ENCODE measurements around the gene DPY19L2.
"Not testable (repeated sequence)": the region's sequence is repeated elsewhere in the genome, so short reads cannot be mapped to it uniquely, and the experiment has no call there.

Gene DPY19L2

GRCh38 chr12:63685789-63686188 is 17.5 kb upstream of the DPY19L2 start:
- H3K9ac ChIP-seq (ENCODE audit: low read length); H3K9me3 ChIP-seq (ENCODE audit: insufficient read depth, low read length): not testable (repeated sequence)

DNA sequence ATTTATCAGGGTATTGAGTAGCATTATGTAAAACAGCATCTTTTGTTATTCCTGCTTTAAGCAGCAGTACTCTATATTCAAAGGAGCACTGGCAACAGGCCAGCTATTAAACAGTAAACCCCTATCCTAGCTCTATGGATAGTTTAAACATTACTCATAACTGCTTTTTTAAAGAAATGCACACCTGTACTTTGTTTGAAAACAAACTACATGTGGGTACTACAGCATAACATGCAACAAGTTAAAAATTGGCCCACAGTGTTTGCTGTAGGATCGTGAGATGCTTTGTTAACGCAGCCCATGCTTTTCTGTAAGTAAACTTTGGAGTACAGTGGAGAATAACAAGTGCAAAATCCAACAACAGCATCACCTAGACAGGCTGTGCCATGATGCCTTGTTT is 14.3 kb upstream of the DPY19L2 start:
- H3K9me3 ChIP-seq (ENCODE audit: insufficient read depth, low read length); H3K27me3 ChIP-seq (ENCODE audit: low read length); H2AFZ ChIP-seq (ENCODE audit: low read depth, low read length, severe bottlenecking); H3K27ac ChIP-seq (ENCODE audit: low read depth, low read length); H3K9me2 ChIP-seq (replicated peaks; ENCODE audit: insufficient read depth, low read length); H3K9ac ChIP-seq (ENCODE audit: low read length); H3K79me2 ChIP-seq (ENCODE audit: insufficient read depth, low read length); H3K4me3 ChIP-seq (ENCODE audit: insufficient read depth, low read length, poor library complexity, severe bottlenecking); H3F3A ChIP-seq (ENCODE audit: insufficient read depth); H4K20me1 ChIP-seq (ENCODE audit: low read depth, low read length); H3K36me3 ChIP-seq (ENCODE audit: low read length); H3K4me2 ChIP-seq (ENCODE audit: low read depth, low read length, poor library complexity, severe bottlenecking): not testable (repeated sequence)

More at GRCh38 chr12:63685789-63686188, 17.5 kb upstream of the DPY19L2 start:
- not testable (repeated sequence) for H3K36me3 ChIP-seq (ENCODE audit: low read length); H2AFZ ChIP-seq (ENCODE audit: low read depth, low read length, severe bottlenecking); H3K79me2 ChIP-seq (ENCODE audit: insufficient read depth, low read length); H3K4me2 ChIP-seq (ENCODE audit: low read depth, low read length, poor library complexity, severe bottlenecking); H3F3A ChIP-seq (ENCODE audit: insufficient read depth); H3K27ac ChIP-seq (ENCODE audit: low read depth, low read length); H3K4me3 ChIP-seq (ENCODE audit: insufficient read depth, low read length, poor library complexity, severe bottlenecking); H4K20me1 ChIP-seq (ENCODE audit: low read depth, low read length); H3K27me3 ChIP-seq (ENCODE audit: low read length); H3K9me2 ChIP-seq (replicated peaks; ENCODE audit: insufficient read depth, low read length)

GRCh38 chr12:63680758-63681157 is 12.5 kb upstream of the DPY19L2 start:
- H3K27me3 ChIP-seq (ENCODE audit: low read length); H3K9me2 ChIP-seq (replicated peaks; ENCODE audit: insufficient read depth, low read length); H4K20me1 ChIP-seq (ENCODE audit: low read depth, low read length); H3F3A ChIP-seq (ENCODE audit: insufficient read depth); H3K79me2 ChIP-seq (ENCODE audit: insufficient read depth, low read length); H2AFZ ChIP-seq (ENCODE audit: low read depth, low read length, severe bottlenecking); H3K4me2 ChIP-seq (ENCODE audit: low read depth, low read length, poor library complexity, severe bottlenecking); H3K4me3 ChIP-seq (ENCODE audit: insufficient read depth, low read length, poor library complexity, severe bottlenecking); H3K9me3 ChIP-seq (ENCODE audit: insufficient read depth, low read length); H3K27ac ChIP-seq (ENCODE audit: low read depth, low read length); H3K9ac ChIP-seq (ENCODE audit: low read length); H3K36me3 ChIP-seq (ENCODE audit: low read length): not testable (repeated sequence)

- H3K4me3 ChIP-seq (ENCODE audit: insufficient read depth, low read length, poor library complexity, severe bottlenecking) = not testable (repeated sequence)
Observed at GRCh38 chr12:63672550-63672949, 4.3 kb upstream of the DPY19L2 start.

GRCh38 chr12:63669936-63670335 is 1.6 kb upstream of the DPY19L2 start:
- not testable (repeated sequence) for H3K4me3 ChIP-seq (ENCODE audit: insufficient read depth, low read length, poor library complexity, severe bottlenecking); H3F3A ChIP-seq (ENCODE audit: insufficient read depth); H3K27ac ChIP-seq (ENCODE audit: low read depth, low read length); H2AFZ ChIP-seq (ENCODE audit: low read depth, low read length, severe bottlenecking); H3K27me3 ChIP-seq (ENCODE audit: low read length); H4K20me1 ChIP-seq (ENCODE audit: low read depth, low read length); H3K4me2 ChIP-seq (ENCODE audit: low read depth, low read length, poor library complexity, severe bottlenecking); H3K9me3 ChIP-seq (ENCODE audit: insufficient read depth, low read length); H3K36me3 ChIP-seq (ENCODE audit: low read length); H3K79me2 ChIP-seq (ENCODE audit: insufficient read depth, low read length); H3K9ac ChIP-seq (ENCODE audit: low read length); H3K9me2 ChIP-seq (replicated peaks; ENCODE audit: insufficient read depth, low read length)

More at GRCh38 chr12:63672550-63672949, 4.3 kb upstream of the DPY19L2 start:
- not testable (repeated sequence) for H3K4me2 ChIP-seq (ENCODE audit: low read depth, low read length, poor library complexity, severe bottlenecking); H3K36me3 ChIP-seq (ENCODE audit: low read length); H3F3A ChIP-seq (ENCODE audit: insufficient read depth); H3K79me2 ChIP-seq (ENCODE audit: insufficient read depth, low read length); H4K20me1 ChIP-seq (ENCODE audit: low read depth, low read length); H3K27ac ChIP-seq (ENCODE audit: low read depth, low read length); H3K9ac ChIP-seq (ENCODE audit: low read length); H3K27me3 ChIP-seq (ENCODE audit: low read length); H3K9me2 ChIP-seq (replicated peaks; ENCODE audit: insufficient read depth, low read length); H2AFZ ChIP-seq (ENCODE audit: low read depth, low read length, severe bottlenecking); H3K9me3 ChIP-seq (ENCODE audit: insufficient read depth, low read length)

DNA sequence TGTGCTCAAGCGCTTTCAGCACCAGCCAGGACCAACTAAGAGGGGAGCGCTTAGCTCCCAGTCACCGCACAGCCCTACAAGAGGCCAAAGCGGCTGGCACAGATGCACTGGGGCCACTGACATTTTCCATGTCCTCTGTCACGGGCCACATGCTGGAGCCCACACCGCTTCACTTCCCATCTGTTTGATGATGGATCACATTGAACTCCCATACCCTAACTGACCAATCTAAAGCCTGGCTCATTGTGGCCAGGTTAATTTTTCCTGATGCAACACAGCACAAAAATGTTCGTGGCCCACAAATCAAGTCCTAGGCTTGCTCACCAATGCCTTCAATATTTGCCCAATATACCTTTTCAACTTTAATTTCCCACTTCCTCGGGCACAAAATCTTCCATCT is 1.1 kb upstream of the DPY19L2 start:
- H3K4me2 ChIP-seq (ENCODE audit: low read depth, low read length, poor library complexity, severe bottlenecking); H2AFZ ChIP-seq (ENCODE audit: low read depth, low read length, severe bottlenecking); H3K9me3 ChIP-seq (ENCODE audit: insufficient read depth, low read length); H4K20me1 ChIP-seq (ENCODE audit: low read depth, low read length); H3K27me3 ChIP-seq (ENCODE audit: low read length); H3F3A ChIP-seq (ENCODE audit: insufficient read depth); H3K27ac ChIP-seq (ENCODE audit: low read depth, low read length); H3K79me2 ChIP-seq (ENCODE audit: insufficient read depth, low read length); H3K4me3 ChIP-seq (ENCODE audit: insufficient read depth, low read length, poor library complexity, severe bottlenecking); H3K36me3 ChIP-seq (ENCODE audit: low read length); H3K9ac ChIP-seq (ENCODE audit: low read length); H3K9me2 ChIP-seq (replicated peaks; ENCODE audit: insufficient read depth, low read length): not testable (repeated sequence)

GRCh38 chr12:63668800-63669365 is 590 bp upstream of the DPY19L2 start:
- not testable (repeated sequence) for H3K4me3 ChIP-seq (ENCODE audit: insufficient read depth, low read length, poor library complexity, severe bottlenecking); H3K9me3 ChIP-seq (ENCODE audit: insufficient read depth, low read length); H3K79me2 ChIP-seq (ENCODE audit: insufficient read depth, low read length); H3K9me2 ChIP-seq (replicated peaks; ENCODE audit: insufficient read depth, low read length); H3K27ac ChIP-seq (ENCODE audit: low read depth, low read length); H4K20me1 ChIP-seq (ENCODE audit: low read depth, low read length); H2AFZ ChIP-seq (ENCODE audit: low read depth, low read length, severe bottlenecking); H3K36me3 ChIP-seq (ENCODE audit: low read length); H3F3A ChIP-seq (ENCODE audit: insufficient read depth); H3K4me2 ChIP-seq (ENCODE audit: low read depth, low read length, poor library complexity, severe bottlenecking); H3K9ac ChIP-seq (ENCODE audit: low read length); H3K27me3 ChIP-seq (ENCODE audit: low read length)

- not testable (repeated sequence) for H3K79me2 ChIP-seq (ENCODE audit: insufficient read depth, low read length); H3K4me3 ChIP-seq (ENCODE audit: insufficient read depth, low read length, poor library complexity, severe bottlenecking); H3K9ac ChIP-seq (ENCODE audit: low read length); H3K9me2 ChIP-seq (replicated peaks; ENCODE audit: insufficient read depth, low read length); H3K36me3 ChIP-seq (ENCODE audit: low read length); H4K20me1 ChIP-seq (ENCODE audit: low read depth, low read length); H3F3A ChIP-seq (ENCODE audit: insufficient read depth); H3K4me2 ChIP-seq (ENCODE audit: low read depth, low read length, poor library complexity, severe bottlenecking); H3K9me3 ChIP-seq (ENCODE audit: insufficient read depth, low read length); H3K27me3 ChIP-seq (ENCODE audit: low read length); H3K27ac ChIP-seq (ENCODE audit: low read depth, low read length); H2AFZ ChIP-seq (ENCODE audit: low read depth, low read length, severe bottlenecking)
Observed at GRCh38 chr12:63663005-63663404, 5.3 kb downstream of the DPY19L2 start.
